Stimulated activated CD4-positive, alpha-beta T cell treated with anti-CD3 and anti-CD28 coated beads, Interleukin-1b, Interleukin-23, amount 100 ng/mL, for 4 hours (primary cell): Measurements from ENCODE around the gene ENAH.
"Not testable (repeated sequence)": the region's sequence is repeated elsewhere in the genome, so short reads cannot be mapped to it uniquely, and the experiment has no call there.

ENCODE experiments used
- DNase-seq, 2 donors: peaks; one replicate each; pipeline ENCODE4 v3.0.0-alpha.2; 2020; ENCODE audit warnings: low read depth in 2 of 2

Gene ENAH

DNA sequence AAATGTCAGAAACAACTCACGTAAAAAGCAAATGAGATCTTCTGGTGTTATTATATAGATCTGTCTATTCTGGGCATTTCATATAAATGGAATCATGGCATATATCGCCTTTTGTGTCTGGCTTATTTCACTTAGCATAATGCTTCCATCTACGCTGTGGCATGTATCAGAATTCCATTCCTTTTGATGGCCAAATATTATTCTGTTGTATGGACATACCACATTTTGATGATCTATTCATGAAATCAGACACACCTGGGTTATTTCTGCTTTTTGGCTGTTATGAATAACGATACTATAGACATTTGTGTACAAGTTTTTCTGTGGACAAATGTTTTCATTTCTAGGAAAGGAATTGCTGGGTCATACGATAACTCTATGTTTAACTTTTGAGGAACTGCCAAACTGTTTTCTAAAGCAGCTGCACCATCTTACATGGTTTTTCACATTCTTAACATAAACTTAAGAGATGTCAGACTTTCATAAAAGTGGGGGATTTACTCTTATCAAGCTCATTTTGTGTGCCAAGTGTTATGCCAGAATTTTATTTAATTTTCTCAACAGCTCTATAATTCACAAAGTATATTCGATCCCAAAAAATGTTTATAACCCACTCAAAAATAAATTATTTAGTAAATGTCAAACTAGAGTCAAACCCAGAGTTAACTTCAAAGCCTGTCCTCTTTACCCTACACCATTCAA lies 7.6 kb downstream of the ENAH start:
- DNase-seq = no peak

DNA sequence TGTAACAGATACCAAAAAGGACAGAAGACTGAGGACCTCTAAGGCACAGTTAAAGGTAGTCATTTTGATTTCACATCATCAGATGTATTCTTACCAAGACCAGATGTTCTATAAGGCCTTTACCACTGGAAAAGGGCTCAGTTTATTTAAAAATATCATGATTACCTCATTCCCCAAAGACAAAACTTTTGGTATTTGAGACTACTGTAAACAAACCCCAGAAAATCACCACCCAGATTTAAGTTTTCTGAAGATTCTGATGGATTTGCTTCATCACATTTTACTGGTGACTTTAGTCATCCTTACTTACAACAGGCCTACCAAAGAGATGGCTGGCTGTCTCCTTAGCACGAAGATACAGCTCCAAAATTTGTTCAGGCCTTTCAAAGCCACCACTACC lies 8.3 kb downstream of the ENAH start:
- DNase-seq = no peak

GRCh38 chr1:225642177-225642576 lies 10.7 kb downstream of the ENAH start:
- no peak for DNase-seq

GRCh38 chr1:225638853-225639252 lies 14.1 kb downstream of the ENAH start:
- DNase-seq = no peak

DNA sequence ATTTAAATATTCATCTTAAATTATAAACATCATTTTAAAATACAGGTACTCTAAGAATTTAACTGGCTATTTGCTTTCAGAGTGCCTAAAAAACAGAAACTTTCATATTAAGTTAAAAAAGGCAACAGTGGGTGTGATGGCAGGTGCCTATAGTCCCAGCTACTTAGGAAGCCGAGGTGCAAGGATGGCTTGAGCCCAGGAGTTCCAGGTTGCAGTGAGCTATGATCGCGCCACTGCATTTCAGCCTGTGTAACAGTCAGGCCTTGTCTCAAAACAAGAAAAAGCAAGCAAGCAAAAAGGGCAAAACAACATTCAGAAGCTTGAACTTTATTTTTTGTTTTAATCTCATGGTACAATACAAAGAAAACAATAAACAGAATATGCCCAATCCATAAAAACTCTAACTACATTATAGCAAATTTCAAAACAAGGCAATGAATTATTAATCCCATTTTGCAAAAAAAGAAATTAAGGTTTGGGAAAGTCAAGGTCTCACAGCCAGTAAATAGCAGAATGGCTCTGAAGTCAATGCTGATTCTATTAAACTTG lies 15.2 kb downstream of the ENAH start:
- no peak for DNase-seq

DNA sequence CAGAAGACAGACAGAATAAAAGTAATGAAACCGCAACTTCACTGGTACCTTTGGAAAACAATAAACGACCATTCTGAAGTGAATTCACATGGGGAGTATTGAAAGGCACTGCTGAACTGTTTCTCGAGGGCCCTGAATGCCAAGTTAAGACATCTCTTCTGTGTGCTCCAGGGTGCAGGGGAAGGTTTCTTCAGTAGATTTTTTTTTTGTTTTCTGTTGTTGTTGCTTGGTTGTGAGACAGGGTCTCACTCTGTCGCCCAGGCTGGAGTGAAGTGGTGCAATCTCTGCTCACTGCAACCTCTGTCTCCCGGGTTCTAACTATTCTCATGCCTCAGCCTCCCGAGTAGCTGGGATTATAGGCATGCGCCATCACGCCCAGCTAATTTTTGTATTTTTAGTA lies 15.9 kb downstream of the ENAH start:
- not testable (repeated sequence) for DNase-seq

DNA sequence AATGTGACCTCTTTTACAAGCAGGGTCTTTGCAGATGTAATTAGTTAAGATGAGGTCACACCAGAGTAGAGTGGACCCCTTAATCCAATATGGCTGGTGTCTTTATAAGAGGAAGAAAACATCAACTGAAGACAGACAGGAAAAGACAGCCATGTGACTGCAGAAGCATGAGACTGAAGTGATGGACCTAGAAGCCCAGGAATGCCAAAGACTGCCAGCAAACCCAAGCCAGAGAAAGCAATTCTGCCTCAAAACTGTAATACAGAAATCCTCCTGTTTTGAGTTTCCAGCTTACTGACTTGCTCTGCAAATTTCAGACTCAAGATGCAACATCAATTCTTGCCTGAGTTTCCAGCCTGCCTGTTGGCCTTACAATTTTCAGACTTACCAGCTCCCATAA lies 17.3 kb downstream of the ENAH start:
- no peak for DNase-seq

DNA sequence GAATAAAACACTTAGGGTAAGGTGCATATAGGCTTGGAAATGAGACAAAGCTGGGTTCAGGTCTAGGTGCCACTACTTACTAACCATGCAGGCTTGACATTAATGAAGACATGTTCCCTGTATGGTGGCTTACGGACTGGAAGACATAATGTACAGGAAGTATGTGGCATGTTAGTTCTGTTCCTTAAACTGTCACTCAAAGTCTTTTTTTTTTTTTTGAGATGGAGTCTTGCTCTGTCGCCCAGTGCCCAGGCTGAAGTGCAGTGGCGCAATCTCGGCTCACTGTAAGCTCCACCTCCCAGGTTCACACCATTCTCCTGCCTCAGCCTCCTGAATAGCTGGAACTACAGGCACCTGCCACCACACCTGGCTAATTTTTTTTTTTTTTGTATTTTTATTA lies 20.1 kb downstream of the ENAH start:
- not testable (repeated sequence) for DNase-seq

GRCh38 chr1:225631021-225631663 lies 21.8 kb downstream of the ENAH start:
- no peak for DNase-seq

DNA sequence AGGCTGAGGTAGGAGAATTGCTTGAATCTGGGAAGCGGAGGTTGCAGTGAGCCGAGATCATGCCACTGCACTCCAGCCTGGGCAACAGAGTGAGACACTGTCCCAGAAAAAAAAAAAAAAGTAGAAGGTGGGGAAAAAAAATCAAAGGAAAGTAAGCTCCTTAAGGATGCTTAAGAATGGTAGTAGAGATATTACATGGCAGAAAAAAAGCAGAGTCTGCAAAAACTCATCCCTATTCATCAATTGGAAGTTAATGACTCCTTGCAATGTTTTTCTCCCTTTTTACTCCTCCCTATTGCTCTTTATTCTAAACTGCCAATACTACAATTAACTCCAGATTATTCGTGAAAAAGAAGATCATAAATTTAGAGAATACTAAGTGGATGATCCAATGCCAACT lies 23.4 kb downstream of the ENAH start:
- no peak for DNase-seq

DNA sequence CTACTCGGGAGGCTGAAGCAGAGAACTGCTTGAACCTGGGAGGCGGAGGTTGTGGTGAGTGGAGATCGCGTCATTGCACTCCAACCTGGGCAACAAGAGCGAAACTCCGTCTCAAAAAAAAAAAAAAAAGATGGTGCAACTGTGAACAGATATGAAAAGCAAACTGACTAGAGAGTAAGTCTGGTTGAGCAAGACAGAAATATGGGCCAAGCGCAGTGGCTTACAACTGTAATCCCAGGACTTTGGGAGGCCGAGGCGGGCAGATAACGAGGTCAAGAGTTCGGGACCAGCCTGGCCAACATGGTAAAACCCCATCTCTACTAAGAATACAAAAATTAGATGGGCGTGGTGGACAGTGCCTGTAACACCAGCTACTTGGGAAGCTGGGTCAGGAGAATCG lies 24.1 kb downstream of the ENAH start:
- DNase-seq = not testable (repeated sequence)

DNA sequence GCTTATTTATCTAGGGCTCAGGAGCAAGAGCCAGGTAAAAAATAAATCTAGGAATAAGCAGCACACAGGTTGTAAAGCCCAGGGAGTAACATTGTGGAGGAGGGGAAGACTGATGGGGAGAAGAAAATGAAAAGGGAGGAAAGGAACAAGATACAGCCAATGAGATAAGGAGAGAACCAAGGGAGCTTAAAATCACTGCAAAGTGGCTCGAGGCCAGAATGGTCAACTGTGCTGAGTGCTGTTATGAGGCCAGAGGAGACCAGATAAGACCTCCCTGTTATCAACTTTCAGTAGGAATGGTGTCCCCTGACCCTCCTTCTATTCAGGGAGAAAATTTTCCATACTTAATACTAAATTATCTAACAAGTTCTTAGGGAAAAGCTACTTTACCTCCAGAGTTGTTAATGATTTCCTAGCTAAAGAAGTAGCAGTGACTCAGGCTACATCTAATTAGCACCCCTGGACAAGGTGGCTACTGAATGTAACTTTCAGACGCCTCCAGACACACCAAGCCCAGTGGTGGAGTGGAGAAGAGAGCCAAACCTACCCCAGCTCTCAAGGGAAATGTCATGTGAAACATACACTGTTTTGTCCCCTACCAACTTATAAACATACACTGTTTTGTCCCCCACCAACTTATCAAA lies 25.5 kb downstream of the ENAH start:
- DNase-seq = no peak

GRCh38 chr1:225626698-225627097 lies 26.2 kb downstream of the ENAH start:
- DNase-seq = no peak

DNA sequence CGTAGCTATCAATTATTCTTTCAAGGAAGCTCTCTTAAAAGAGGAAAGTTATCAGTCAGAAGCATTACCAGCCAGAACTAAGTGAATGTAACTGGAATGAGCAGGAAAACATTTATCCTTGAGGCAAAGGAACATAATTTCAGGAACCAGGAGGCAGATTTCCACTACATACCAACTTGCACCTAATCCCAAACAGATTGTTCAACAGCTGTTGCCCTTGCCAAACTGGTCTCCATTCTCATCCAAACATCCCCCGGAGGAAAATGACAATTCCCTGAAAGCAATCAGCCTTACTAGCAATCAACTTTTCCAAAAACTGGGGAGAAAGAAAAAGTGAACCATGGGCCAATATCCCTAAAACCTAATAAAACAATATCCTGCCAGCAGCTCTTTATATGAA lies 35.0 kb downstream of the ENAH start:
- DNase-seq = no peak

GRCh38 chr1:225617479-225617878 lies 35.4 kb downstream of the ENAH start:
- DNase-seq = no peak

GRCh38 chr1:225615403-225615790 lies 37.5 kb downstream of the ENAH start:
- DNase-seq = not testable (repeated sequence)

DNA sequence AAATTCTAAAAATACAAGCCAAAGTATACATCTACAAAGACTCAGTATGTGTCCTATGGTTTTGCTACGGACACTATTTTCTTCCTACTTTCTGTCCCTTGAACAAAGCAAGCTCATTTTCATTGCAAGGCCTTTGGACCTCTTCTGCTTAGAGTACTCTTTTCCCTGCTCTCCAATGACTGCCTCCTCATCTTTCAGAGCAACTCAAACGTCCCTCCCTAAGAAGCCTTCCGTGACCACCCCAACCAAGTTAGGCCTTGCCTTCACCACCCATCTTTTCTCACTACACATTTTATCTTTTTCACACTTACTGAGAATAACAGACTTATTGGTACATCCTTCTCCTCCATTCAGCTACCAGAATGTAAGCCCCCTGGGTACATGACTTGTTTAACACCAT lies 39.9 kb downstream of the ENAH start:
- DNase-seq = no peak

DNA sequence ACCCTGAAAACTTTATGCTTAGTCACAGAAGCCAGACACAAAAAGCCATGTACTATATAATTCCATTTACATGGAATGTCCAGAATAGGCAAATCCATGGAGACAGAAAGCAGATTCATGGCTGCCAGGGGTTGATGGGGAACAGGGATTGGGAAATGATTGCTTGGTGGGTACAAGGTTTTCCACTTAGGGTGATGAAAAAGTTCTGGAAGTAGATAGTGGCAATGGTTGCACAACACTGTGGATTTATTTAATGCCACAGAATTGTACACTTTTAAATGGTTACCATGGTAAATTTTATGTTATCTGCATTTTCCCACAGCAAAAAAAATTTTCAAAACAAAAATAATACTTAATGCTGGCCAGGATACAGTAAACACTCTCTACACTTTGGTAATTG lies 40.6 kb downstream of the ENAH start:
- DNase-seq = no peak

DNA sequence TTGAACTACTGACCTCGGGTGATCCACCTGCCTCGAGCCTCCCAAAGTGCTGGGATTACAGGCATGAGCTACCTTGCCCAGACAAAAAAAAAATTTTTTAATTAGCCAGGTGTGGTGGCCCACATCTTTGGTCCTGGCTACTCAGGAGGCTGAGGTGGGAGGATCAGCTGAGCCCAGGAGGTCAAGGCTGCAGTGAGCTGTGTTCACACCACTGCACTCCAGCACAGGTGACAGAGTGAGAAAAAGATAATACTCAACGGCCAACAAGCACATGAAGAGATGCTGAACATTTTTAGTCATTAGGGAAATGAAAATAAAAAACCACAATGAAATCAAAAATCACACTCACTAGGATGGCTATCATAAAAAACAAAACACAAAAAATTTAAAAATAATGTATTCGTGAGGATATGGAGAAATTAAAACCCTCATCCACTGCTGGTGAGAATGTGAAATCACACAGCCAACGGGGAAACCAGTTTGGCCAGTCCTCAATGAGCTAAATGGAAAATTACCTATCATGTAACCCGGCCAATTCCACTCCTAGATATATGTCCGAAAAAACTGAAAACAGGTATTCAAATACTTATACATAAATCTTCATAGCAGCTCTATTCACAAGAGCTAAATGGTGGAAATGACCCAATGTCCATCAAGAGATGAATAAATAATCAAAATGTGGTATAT lies 41.2 kb downstream of the ENAH start:
- DNase-seq = no peak

DNA sequence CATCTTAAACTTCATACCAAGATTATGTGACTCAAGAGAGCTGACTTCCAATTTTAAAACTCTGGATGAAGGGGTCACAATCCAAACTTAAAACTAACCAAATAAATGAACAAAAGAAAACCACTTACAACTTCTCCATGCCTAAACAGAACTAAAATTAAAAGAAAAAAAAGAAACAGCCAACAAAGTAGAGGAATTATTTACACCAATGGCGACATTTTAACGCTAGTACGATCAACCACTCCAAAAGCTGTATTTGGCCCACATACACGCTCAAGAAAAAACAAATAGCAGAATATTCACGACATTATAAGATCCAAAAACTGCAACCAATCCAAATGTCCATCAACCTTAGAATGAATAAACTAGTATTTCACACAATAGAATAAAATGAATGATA lies 42.4 kb downstream of the ENAH start:
- DNase-seq = no peak

DNA sequence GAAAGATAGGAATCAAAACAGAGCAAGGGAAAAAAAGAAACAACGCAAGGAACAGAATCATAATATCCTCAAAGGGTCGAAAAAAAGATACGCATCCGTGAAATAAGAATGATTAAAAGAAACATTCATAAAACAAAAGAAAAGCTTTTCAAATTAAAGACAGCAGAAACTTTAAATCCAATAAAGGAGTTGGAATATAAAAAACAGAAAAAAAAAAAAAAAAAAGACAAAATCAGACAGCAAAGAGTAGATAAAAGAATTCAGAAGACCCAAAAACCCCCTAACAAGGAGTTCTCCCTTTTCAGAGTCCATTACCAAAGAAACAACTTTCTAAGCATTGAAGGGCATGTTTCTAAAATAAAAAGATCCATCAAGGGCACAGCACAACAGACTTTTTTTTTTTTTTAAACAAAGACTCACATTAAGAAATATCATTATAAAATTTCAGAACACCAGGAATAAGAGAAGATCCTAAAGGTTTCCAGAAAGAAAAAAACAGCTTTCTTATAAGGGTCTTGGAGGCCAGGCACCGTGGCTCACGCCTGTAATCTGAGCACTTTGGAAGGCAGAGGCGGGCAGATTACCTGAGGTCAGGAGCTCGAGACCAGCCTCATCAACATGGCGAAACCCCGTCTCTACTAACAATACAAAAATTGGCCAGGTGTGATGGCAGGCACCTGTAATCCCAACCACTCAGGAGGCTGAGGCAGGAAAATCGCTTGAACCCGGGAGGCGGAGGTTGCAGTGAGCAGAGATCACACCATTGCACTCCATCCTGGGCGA lies 44.7 kb downstream of the ENAH start:
- no peak for DNase-seq

DNA sequence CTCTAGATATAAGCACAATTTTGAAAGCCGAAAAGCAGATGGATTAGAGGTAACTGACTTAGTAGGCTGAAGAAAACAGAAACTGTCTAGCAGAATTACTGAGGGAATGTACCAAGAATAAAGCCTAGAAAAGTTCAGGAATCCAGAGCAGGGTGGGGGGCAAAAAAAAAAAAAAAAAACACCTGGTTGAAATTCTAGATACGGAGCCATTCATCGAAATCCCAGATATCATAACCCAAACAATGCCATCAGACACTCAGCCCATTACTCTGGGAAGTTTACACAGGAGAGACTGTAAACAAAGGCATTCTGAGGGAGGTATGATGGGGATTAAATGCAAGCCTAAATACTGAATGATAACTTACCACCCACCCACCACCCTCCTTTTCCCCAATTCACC lies 45.6 kb downstream of the ENAH start:
- DNase-seq = no peak
